ENCODE data around the gene PADI3.
"Not testable (repeated sequence)": the region's sequence is repeated elsewhere in the genome, so short reads cannot be mapped to it uniquely, and the experiment has no call there.

PADI3 gene

GRCh38 chr1:17217607-17218006, 31.3 kb upstream of the PADI3 start:
- no peak for DNase-seq

- DNase-seq: no peak
Measured at GRCh38 chr1:17218939-17219338, 30.0 kb upstream of the PADI3 start.

GRCh38 chr1:17220287-17220686, 28.6 kb upstream of the PADI3 start:
- DNase-seq: no peak

- no peak for DNase-seq
Measured at GRCh38 chr1:17222557-17222956, 26.3 kb upstream of the PADI3 start.

- no peak for DNase-seq
Measured at GRCh38 chr1:17224434-17224833, 24.5 kb upstream of the PADI3 start.

- DNase-seq: no peak
Measured at GRCh38 chr1:17225140-17225539, 23.8 kb upstream of the PADI3 start.

- DNase-seq: no peak
Measured at GRCh38 chr1:17227358-17227915, 21.5 kb upstream of the PADI3 start.

- no peak for DNase-seq
Measured at GRCh38 chr1:17228619-17229018, 20.3 kb upstream of the PADI3 start.

- DNase-seq: no peak
Measured at GRCh38 chr1:17229379-17229778, 19.5 kb upstream of the PADI3 start.

GRCh38 chr1:17230106-17230505, 18.8 kb upstream of the PADI3 start:
- DNase-seq: no peak

GRCh38 chr1:17230671-17231310, 18.1 kb upstream of the PADI3 start:
- no peak for DNase-seq

GRCh38 chr1:17232759-17233661, 15.9 kb upstream of the PADI3 start:
- no peak for DNase-seq

- DNase-seq: no peak
Measured at GRCh38 chr1:17233675-17234320, 15.1 kb upstream of the PADI3 start.

- no peak for DNase-seq
Measured at GRCh38 chr1:17234405-17234804, 14.5 kb upstream of the PADI3 start.

GRCh38 chr1:17235135-17235885, 13.6 kb upstream of the PADI3 start:
- no peak for DNase-seq

GRCh38 chr1:17236779-17237560, 11.9 kb upstream of the PADI3 start:
- DNase-seq: peak; percentile 88

- DNase-seq: no peak
Measured at GRCh38 chr1:17237561-17237903, 11.4 kb upstream of the PADI3 start.

GRCh38 chr1:17239420-17239819, 9.5 kb upstream of the PADI3 start:
- peak; percentile 63 for DNase-seq

GRCh38 chr1:17241011-17241779, 7.7 kb upstream of the PADI3 start:
- DNase-seq: not testable (repeated sequence)

GRCh38 chr1:17241780-17242074, 7.2 kb upstream of the PADI3 start:
- DNase-seq: not testable (repeated sequence)

- no peak for DNase-seq
Measured at GRCh38 chr1:17243274-17243673, 5.6 kb upstream of the PADI3 start.

Measured in NCI-H1092 (cell line).